Measurements from ENCODE around the gene OR2H2. TPM values are rescaled to one million over a fixed set of nuclear protein-coding genes. Genes with fewer than 3 reads are reported as not detected.
A peak's percentile ranks its signal among the peaks of the same experiment; 100 is the strongest.

The OR2H2 gene
- total RNA-seq, 1 experiment from 2014 or later = not detected

DNA sequence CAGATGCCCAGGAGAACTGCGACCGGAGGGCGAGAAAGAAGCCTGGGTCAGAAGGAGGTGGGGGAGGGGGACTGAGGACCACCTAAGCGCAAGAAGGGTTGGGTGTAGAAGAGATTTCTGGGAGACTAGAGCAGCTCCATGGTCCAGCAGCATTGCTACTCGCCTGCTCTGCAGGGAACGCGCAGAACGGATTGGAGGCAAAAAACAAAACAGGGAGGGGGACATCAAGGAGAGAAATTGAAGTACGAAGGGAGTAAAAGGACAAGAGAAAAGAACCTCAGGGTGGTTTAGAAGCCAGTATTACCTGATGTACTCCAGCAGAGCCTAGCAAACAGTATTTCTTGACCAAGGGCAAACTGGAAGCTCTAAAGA lies 48.6 kb downstream of the OR2H2 start:
- H3K27me3 Mint-ChIP-seq (ENCODE audit: unreplicated experiment) = peaks cover 21% of the 10 kb centered on the region

DNA sequence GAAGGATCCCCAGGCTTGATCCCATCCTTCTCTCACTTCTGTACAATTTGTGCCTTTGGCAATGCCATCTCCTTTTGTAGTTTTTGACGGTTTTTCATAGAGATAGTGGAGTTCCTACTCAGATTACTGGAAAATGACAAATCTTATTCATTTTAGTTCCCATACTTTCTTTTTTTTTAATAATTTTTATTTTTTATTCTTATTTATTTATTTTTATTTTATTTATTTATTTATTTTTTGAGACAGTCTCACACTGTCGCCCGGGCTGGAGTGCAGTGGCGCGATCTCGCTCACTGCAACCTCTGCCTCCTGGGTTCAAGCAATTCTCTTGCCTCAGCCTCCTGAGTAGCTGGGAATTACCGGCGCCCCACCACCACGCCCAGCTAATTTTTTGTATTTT lies 52.3 kb downstream of the OR2H2 start:
- no TSS peak for BruUV-seq (replicated peaks)
- DNase-seq = no peak
- Mint-ChIP-seq H3K27me3 (ENCODE audit: unreplicated experiment) (peaks cover 23% of the 10 kb centered on the region), H3K4me3 (ENCODE audit: low read depth, unreplicated experiment) (no peak overlapping the region), H3K36me3 (ENCODE audit: insufficient read depth, unreplicated experiment) (peaks cover 12% of the 10 kb centered on the region), H3K9me3 (ENCODE audit: low read depth, unreplicated experiment) (no peaks in the 10 kb centered on the region), H3K4me1 (ENCODE audit: low read depth, unreplicated experiment) (peaks cover 21% of the 10 kb centered on the region), H3K27ac (ENCODE audit: unreplicated experiment) (no peak overlapping the region)
- CTCF ChIA-PET = interaction anchor here (0.6 to 1.1 kb wide), 2 partner anchors 11 to 23 kb away, joined by 3 to 5 read pairs; no protein-coding TSS in a partner anchor
- intact Hi-C loops (cut with micrococcal nuclease; ENCODE audit: unreplicated experiment) = no loop called here
- TF ChIP-seq CTCF (IDR thresholded peaks at IDR 0.05; ENCODE audit: unreplicated experiment) = no peak

More for the DNA sequence above, 48.6 kb downstream of the OR2H2 start:
- no peak overlapping the region for H3K27ac Mint-ChIP-seq (ENCODE audit: unreplicated experiment)
- peaks cover 24% of the 10 kb centered on the region for H3K36me3 Mint-ChIP-seq (ENCODE audit: insufficient read depth, unreplicated experiment)
- CTCF ChIA-PET = interaction anchor here (0.6 to 2.0 kb wide), 4 partner anchors 14 to 600 kb away, joined by 4 to 19 read pairs (median 8); no protein-coding TSS in a partner anchor
- no TSS peak for BruUV-seq (replicated peaks)
- TF ChIP-seq CTCF (IDR thresholded peaks at IDR 0.05; ENCODE audit: unreplicated experiment) = no peak
- H3K9me3 Mint-ChIP-seq (ENCODE audit: low read depth, unreplicated experiment) = no peaks in the 10 kb centered on the region
- intact Hi-C loops (cut with micrococcal nuclease; ENCODE audit: unreplicated experiment) = no loop called here
- peaks cover 34% of the 10 kb centered on the region for H3K4me1 Mint-ChIP-seq (ENCODE audit: low read depth, unreplicated experiment)
- peak overlapping the region; percentile 73 for H3K4me3 Mint-ChIP-seq (ENCODE audit: low read depth, unreplicated experiment)
- DNase-seq = no peak

Other genes starting within 250 kb of the OR2H2 start
- gene OR5V1, start 216.3 kb upstream of the OR2H2 start, total RNA-seq (2022) = not detected in 2 replicates
- gene OR12D3, start 209.8 kb upstream of the OR2H2 start, total RNA-seq (2022) = not detected in 2 replicates
- gene OR12D2, start 189.5 kb upstream of the OR2H2 start, total RNA-seq (2022) = not detected in 2 replicates
- gene OR12D1, start 170.2 kb upstream of the OR2H2 start, total RNA-seq (2022) = not detected in 2 replicates
- not detected in 2 replicates for gene OR10C1, start 145.8 kb upstream of the OR2H2 start, total RNA-seq (2022)
- gene OR11A1, start 128.1 kb upstream of the OR2H2 start, total RNA-seq (2022) = not detected in 2 replicates
- gene OR2H1, start 128.0 kb upstream of the OR2H2 start, total RNA-seq (2022) = not detected in 2 replicates
- not detected in 2 replicates for gene MAS1L, start 97.2 kb upstream of the OR2H2 start, total RNA-seq (2022)
- 74.0 and 82.8 TPM in 2 replicates for gene UBD, start 25.4 kb upstream of the OR2H2 start, total RNA-seq (2022)
- 35.3 and 42.2 TPM in 2 replicates for gene GABBR1, start 48.1 kb downstream of the OR2H2 start, total RNA-seq (2022)
- not detected in 2 replicates for gene MOG, start 72.0 kb downstream of the OR2H2 start, total RNA-seq (2022)
- 0.83 TPM in 1 of 2 replicates, not detected in the other for gene ZFP57, start 96.0 kb downstream of the OR2H2 start, total RNA-seq (2022)
- 57.9 and 119 TPM in 2 replicates for gene HLA-F, start 138.3 kb downstream of the OR2H2 start, total RNA-seq (2022)
- gene HLA-G, start 242.7 kb downstream of the OR2H2 start, total RNA-seq (2022) = 0.45 and 1.5 TPM in 2 replicates